Trophoblast cell (in vitro differentiated cells and primary cell): ENCODE data around the gene CAND1.
"Not testable (repeated sequence)": the region's sequence is repeated elsewhere in the genome, so short reads cannot be mapped to it uniquely, and the experiment has no call there.

Source experiments
- DNase-seq, 2 donors: peaks; one replicate each; pipeline ENCODE4 v3.0.0-alpha.2; 2016
- H2AFZ ChIP-seq: 2 replicates; pipeline ENCODE4 v1.6.1; 2013; ENCODE audit warnings: low read length, moderate library complexity, mild to moderate bottlenecking; ENCODE audit not compliant: insufficient read depth, poor library complexity
- H2AK5ac ChIP-seq: 2 replicates; pipeline ENCODE4 v1.6.1; 2013; ENCODE audit warnings: mild to moderate bottlenecking, low read length
- H2BK120ac ChIP-seq: 2 replicates; pipeline ENCODE4 v1.6.1; 2013; ENCODE audit warnings: low read length, mild to moderate bottlenecking, moderate library complexity; ENCODE audit not compliant: insufficient read depth, poor library complexity
- H2BK12ac ChIP-seq: 2 replicates; pipeline ENCODE4 v1.6.1; 2013; ENCODE audit warnings: mild to moderate bottlenecking, low read length, moderate library complexity
- H2BK5ac ChIP-seq: 2 replicates; pipeline ENCODE4 v1.6.1; 2013; ENCODE audit warnings: low read length, low read depth, moderate library complexity, mild to moderate bottlenecking; ENCODE audit not compliant: poor library complexity
- H3K14ac ChIP-seq: 2 replicates; pipeline ENCODE4 v1.6.1; 2013; ENCODE audit warnings: mild to moderate bottlenecking, low read length
- H3K18ac ChIP-seq: 2 replicates; pipeline ENCODE4 v1.6.1; 2013; ENCODE audit warnings: mild to moderate bottlenecking, low read length
- H3K23ac ChIP-seq: 2 replicates; pipeline ENCODE4 v1.6.1; 2013; ENCODE audit warnings: low read length
- H3K27ac ChIP-seq: 2 replicates; pipeline ENCODE4 v1.5.1; 2013; ENCODE audit warnings: low read depth, mild to moderate bottlenecking, inconsistent platforms, low read length, moderate library complexity
- H3K27me3 ChIP-seq: 2 replicates; pipeline ENCODE4 v1.6.1; 2013; ENCODE audit warnings: inconsistent platforms, mild to moderate bottlenecking, low read length, moderate library complexity; ENCODE audit not compliant: insufficient read depth
- H3K36me3 ChIP-seq, 2 experiments: 1 replicate in 1 of 2; 2 replicates in 1 of 2; pipeline ENCODE4 v1.6.1; 2013; ENCODE audit warnings: low read length in 2 of 2, mild to moderate bottlenecking in 2 of 2, moderate library complexity in 1 of 2; ENCODE audit not compliant: insufficient read depth in 2 of 2, control insufficient read depth in 1 of 2
- H3K4ac ChIP-seq: 2 replicates; pipeline ENCODE4 v1.6.1; 2013; ENCODE audit warnings: low read depth, mild to moderate bottlenecking, low read length, moderate library complexity
- H3K4me1 ChIP-seq, 2 experiments: 1 replicate in 1 of 2; 2 replicates in 1 of 2; pipeline ENCODE4 v1.6.1; 2013; ENCODE audit warnings: low read length in 2 of 2, mild to moderate bottlenecking in 2 of 2, moderate library complexity in 1 of 2; ENCODE audit not compliant: insufficient read depth in 2 of 2, control insufficient read depth in 1 of 2
- H3K4me2 ChIP-seq: 2 replicates; pipeline ENCODE4 v1.6.1; 2013; ENCODE audit warnings: inconsistent platforms, mild to moderate bottlenecking, low read length, moderate library complexity
- H3K4me3 ChIP-seq: 2 replicates; pipeline ENCODE4 v1.5.1; 2013; ENCODE audit warnings: mild to moderate bottlenecking, low read depth, low read length, inconsistent platforms
- H3K79me1 ChIP-seq: one replicate; pipeline ENCODE4 v1.6.1; 2013; ENCODE audit warnings: low read length
- H3K79me2 ChIP-seq: 2 replicates; pipeline ENCODE4 v1.6.1; 2013; ENCODE audit warnings: low read length, mild to moderate bottlenecking; ENCODE audit not compliant: control insufficient read depth, insufficient read depth, poor library complexity
- H3K9ac ChIP-seq: 2 replicates; pipeline ENCODE4 v1.6.1; 2013; ENCODE audit warnings: mild to moderate bottlenecking, low read length
- H3K9me3 ChIP-seq: 2 replicates; pipeline ENCODE4 v1.6.1; 2013; ENCODE audit warnings: low read depth, mild to moderate bottlenecking, control low read depth, inconsistent platforms, low read length; ENCODE audit not compliant: insufficient read depth
- H4K12ac ChIP-seq: 2 replicates; pipeline ENCODE4 v1.6.1; 2013; ENCODE audit warnings: low read depth, mild to moderate bottlenecking, low read length, moderate library complexity
- H4K8ac ChIP-seq: 2 replicates; pipeline ENCODE4 v1.6.1; 2013; ENCODE audit warnings: low read depth, mild to moderate bottlenecking, low read length, moderate library complexity
- H4K91ac ChIP-seq: one replicate; pipeline ENCODE4 v1.6.1; 2013; ENCODE audit warnings: low read depth, mild to moderate bottlenecking, low read length, moderate library complexity
- WGBS: extraction: QIAGEN DNeasy Blood & Tissue Kit; methylation state at CpG from one replicate; pipeline ENCODE4 v1.1.7; 2013; ENCODE audit warnings: missing lambda C conversion rate; ENCODE audit not compliant: insufficient read length, insufficient coverage; ENCODE audit errors: extremely low coverage; 5-methylcytosine and 5-hydroxymethylcytosine counted together

CAND1 gene

DNA sequence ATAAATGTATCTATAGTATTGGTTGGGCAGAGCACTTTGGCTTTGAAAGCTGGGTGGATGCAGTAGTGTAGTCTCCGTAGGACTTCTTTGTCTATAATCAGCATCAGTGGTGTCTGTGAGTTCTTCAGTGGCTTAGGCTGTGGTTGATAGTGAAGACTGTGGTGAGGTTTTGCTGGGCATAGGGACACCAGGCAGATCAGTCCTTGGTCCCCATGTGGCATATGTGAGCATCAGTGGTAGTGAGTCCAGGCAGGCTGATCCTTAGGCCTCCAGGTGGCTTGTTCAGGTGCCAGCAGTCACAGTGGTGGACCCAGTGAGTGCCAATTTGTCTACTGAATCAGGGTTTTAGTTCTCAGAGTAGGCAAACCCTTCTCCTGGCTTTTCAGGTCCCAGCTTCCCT lies 70.4 kb downstream of the CAND1 start:
- no peaks in the 10 kb centered on the region for H3K79me2 ChIP-seq
- H4K8ac ChIP-seq: no peak overlapping the region
- WGBS: no CpG with 5 or more reads among the region's 1 CpG
- no peak overlapping the region for H3K23ac ChIP-seq
- no peak overlapping the region for H2AK5ac ChIP-seq
- no peak overlapping the region for H3K9ac ChIP-seq
- no peak overlapping the region for H3K4me3 ChIP-seq
- H4K91ac ChIP-seq: no peak overlapping the region
- H3K18ac ChIP-seq: no peak overlapping the region
- no peaks in the 10 kb centered on the region for H3K4me1 ChIP-seq
- no peaks in the 10 kb centered on the region for H3K27me3 ChIP-seq
- H3K14ac ChIP-seq: no peak overlapping the region
- DNase-seq: no peak
- H3K4me2 ChIP-seq: no peak overlapping the region
- H4K12ac ChIP-seq: no peak overlapping the region
- no peak overlapping the region for H3K27ac ChIP-seq
- no peak overlapping the region for H2BK5ac ChIP-seq
- H2AFZ ChIP-seq: no peak overlapping the region
- H3K36me3 ChIP-seq: peaks cover 0 to 1% of the 10 kb centered on the region in 2 experiments
- H2BK120ac ChIP-seq: no peak overlapping the region
- H3K79me1 ChIP-seq: no peaks in the 10 kb centered on the region
- H2BK12ac ChIP-seq: no peak overlapping the region
- H3K9me3 ChIP-seq: peaks cover 3% of the 10 kb centered on the region
- no peak overlapping the region for H3K4ac ChIP-seq

DNA sequence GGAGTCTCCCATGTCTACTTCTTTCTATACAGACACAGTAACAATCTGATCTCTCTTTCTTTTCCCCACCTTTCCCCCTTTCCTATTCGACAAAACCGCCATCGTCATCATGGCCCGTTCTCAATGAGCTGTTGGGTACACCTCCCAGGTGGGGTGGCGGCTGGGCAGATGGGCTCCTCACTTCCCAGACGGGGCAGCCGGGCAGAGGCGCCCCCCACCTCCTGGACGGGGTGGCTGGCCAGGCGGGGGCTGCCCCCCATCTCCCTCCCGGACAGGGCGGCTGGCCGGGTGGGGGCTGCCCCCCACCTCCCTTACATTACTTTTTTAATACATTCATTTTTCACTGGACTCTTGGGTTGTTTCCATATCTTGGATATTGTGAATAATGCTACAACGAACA lies 71.9 kb downstream of the CAND1 start:
- not testable (repeated sequence) for H4K91ac ChIP-seq, H3K36me3 ChIP-seq, H3K18ac ChIP-seq, H3K27me3 ChIP-seq, H4K8ac ChIP-seq, H3K79me2 ChIP-seq, H2AK5ac ChIP-seq, H3K4me3 ChIP-seq, H3K23ac ChIP-seq, H3K4ac ChIP-seq, H3K79me1 ChIP-seq, H3K14ac ChIP-seq, H3K27ac ChIP-seq, H3K4me2 ChIP-seq, H3K9me3 ChIP-seq, H2BK120ac ChIP-seq, H3K4me1 ChIP-seq, H2AFZ ChIP-seq, H2BK5ac ChIP-seq, H3K9ac ChIP-seq, H4K12ac ChIP-seq, DNase-seq, H2BK12ac ChIP-seq
- WGBS: no CpG with 5 or more reads among the region's 14 CpGs

DNA sequence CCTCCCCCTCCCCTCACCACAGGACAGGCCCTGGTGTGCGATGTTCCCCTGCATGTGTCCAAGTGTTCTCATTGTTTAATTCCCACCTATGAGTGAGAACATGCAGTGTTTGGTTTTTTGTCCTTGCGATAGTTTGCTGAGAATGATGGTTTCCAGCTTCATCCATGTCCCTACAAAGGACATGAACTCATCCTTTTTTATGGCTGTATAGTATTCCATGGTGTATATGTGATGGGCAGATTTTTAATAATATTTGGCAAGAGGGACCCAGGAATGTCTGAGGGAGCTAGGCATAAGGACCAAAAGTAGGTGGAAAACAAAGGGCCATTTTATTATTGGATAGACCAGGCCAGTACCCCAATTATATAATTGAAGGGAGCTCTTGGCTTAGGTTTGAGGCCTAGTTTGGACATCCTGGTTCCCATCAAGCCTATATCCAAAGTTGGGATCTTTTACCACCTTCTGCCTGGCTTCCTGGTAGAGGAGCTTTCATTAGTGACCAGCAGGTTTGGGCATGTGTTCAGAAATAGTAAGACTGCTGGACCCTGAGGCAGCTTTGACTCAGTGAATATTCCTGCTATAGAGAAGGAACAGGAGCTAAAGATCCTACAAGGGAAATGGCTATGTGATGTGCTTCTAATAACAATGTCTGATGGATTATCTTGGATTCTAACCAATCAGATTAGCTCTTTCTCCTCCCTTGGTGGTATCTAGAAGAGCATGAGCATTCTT lies 76.0 kb downstream of the CAND1 start:
- Histone ChIP-seq H4K91ac (no peak overlapping the region), H3K9me3 (no peaks in the 10 kb centered on the region), H2BK12ac (no peak overlapping the region), H3K79me1 (no peaks in the 10 kb centered on the region), H3K36me3 (peaks cover 0 to 1% of the 10 kb centered on the region in 2 experiments), H3K9ac (no peak overlapping the region), H3K4me1 (no peaks in the 10 kb centered on the region), H2AK5ac (no peak overlapping the region), H2BK120ac (no peak overlapping the region), H3K14ac (no peak overlapping the region), H4K12ac (no peak overlapping the region), H3K4me2 (no peak overlapping the region), H3K27ac (no peak overlapping the region), H3K79me2 (no peaks in the 10 kb centered on the region), H4K8ac (no peak overlapping the region), H3K4me3 (no peak overlapping the region), H3K23ac (no peak overlapping the region), H3K4ac (no peak overlapping the region), H2BK5ac (no peak overlapping the region), H3K18ac (no peak overlapping the region), H3K27me3 (no peaks in the 10 kb centered on the region), H2AFZ (no peak overlapping the region)
- WGBS: no CpG with 5 or more reads among the region's 2 CpGs
- no peak for DNase-seq

- no peaks in the 10 kb centered on the region for H3K27me3 ChIP-seq
- H3K79me1 ChIP-seq: no peaks in the 10 kb centered on the region
- H2AK5ac ChIP-seq: no peak overlapping the region
- H2BK12ac ChIP-seq: no peak overlapping the region
- no CpG with 5 or more reads among the region's 2 CpGs for WGBS
- H2BK5ac ChIP-seq: no peak overlapping the region
- H3K23ac ChIP-seq: no peak overlapping the region
- DNase-seq: no peak
- no peak overlapping the region for H4K12ac ChIP-seq
- H3K36me3 ChIP-seq: peaks cover 0 to 1% of the 10 kb centered on the region in 2 experiments
- H3K4me3 ChIP-seq: no peak overlapping the region
- H3K27ac ChIP-seq: no peak overlapping the region
- H3K9ac ChIP-seq: no peak overlapping the region
- no peak overlapping the region for H4K8ac ChIP-seq
- no peaks in the 10 kb centered on the region for H3K9me3 ChIP-seq
- H3K4me1 ChIP-seq: no peaks in the 10 kb centered on the region
- H3K4me2 ChIP-seq: no peak overlapping the region
- no peak overlapping the region for H2AFZ ChIP-seq
- no peaks in the 10 kb centered on the region for H3K79me2 ChIP-seq
- no peak overlapping the region for H3K14ac ChIP-seq
- no peak overlapping the region for H3K4ac ChIP-seq
- H3K18ac ChIP-seq: no peak overlapping the region
- no peak overlapping the region for H4K91ac ChIP-seq
- no peak overlapping the region for H2BK120ac ChIP-seq
Observed at GRCh38 chr12:67348683-67349082, 79.5 kb downstream of the CAND1 start.
